Progenitor cell of endocrine pancreas (in vitro differentiated cells): ENCODE data around the gene WDR5B. TPM values are rescaled to one million over a fixed set of nuclear protein-coding genes. Genes with fewer than 3 reads are reported as not detected.

Experiments used
- DNase-seq: peaks from one replicate; pipeline ENCODE4 v3.0.0; 2021; ENCODE audit warnings: low spot score; ENCODE audit not compliant: unreplicated experiment
- H3K27ac Mint-ChIP-seq: 2 replicates; pipeline ENCODE4 v1.8.0; 2021; ENCODE audit warnings: mild to moderate bottlenecking, moderate library complexity, mixed read lengths
- H3K27me3 Mint-ChIP-seq: 2 replicates; pipeline ENCODE4 v1.8.0; 2021; ENCODE audit warnings: mixed read lengths
- H3K36me3 Mint-ChIP-seq: 2 replicates; pipeline ENCODE4 v1.8.0; 2022; ENCODE audit warnings: mixed read lengths; ENCODE audit not compliant: insufficient read depth
- H3K4me1 Mint-ChIP-seq: 2 replicates; pipeline ENCODE4 v1.8.0; 2021; ENCODE audit warnings: low read depth, mixed read lengths
- H3K4me3 Mint-ChIP-seq: 2 replicates; pipeline ENCODE4 v1.8.0; 2021; ENCODE audit warnings: low read depth, mild to moderate bottlenecking, moderate library complexity, mixed read lengths
- H3K9me3 Mint-ChIP-seq: 2 replicates; pipeline ENCODE4 v1.8.0; 2021; ENCODE audit warnings: low read depth, mixed read lengths
- CTCF ChIP-seq: fragments of 200-600 bp; sonication (generic); IDR thresholded peaks from one replicate; pipeline ENCODE4 v1.5.0; 2021; ENCODE audit warnings: antibody characterized with exemption, mild to moderate bottlenecking; ENCODE audit not compliant: unreplicated experiment
- total RNA-seq: library from RNA; stranded (reverse); gene quantifications from 2 replicates; pipeline ENCODE4 v1.2.1, GENCODE V29; 2021

WDR5B gene
- total RNA-seq, 1 donor from 2014 or later, result 6.6 TPM

GRCh38 chr3:122387709-122388108 lies 28.2 kb downstream of the WDR5B start:
- H3K4me3 Mint-ChIP-seq, result no peak overlapping the region
- no peaks in the 10 kb centered on the region for H3K9me3 Mint-ChIP-seq

GRCh38 chr3:122383771-122384697 lies 31.8 kb downstream of the WDR5B start, which contains the start of gene FAM162A:
TSS of gene FAM162A (plus strand) at chr3:122384182. CDS start at chr3:122384266, 84 bp downstream.
- TF ChIP-seq CTCF, result peak; percentile 77
- Mint-ChIP-seq H3K9me3 (no peaks in the 10 kb centered on the region), H3K4me3 (peak within 1 kb of the TSS; percentile 95), H3K4me1 (peaks cover 28% of the 10 kb centered on the region), H3K27ac (peak within 1 kb of the TSS; percentile 97), H3K27me3 (no peaks in the 10 kb centered on the region), H3K36me3 (peaks cover 10% of the 10 kb centered on the region)
- peak; percentile 95 for DNase-seq

More at GRCh38 chr3:122387709-122388108, 28.2 kb downstream of the WDR5B start:
- no peaks in the 10 kb centered on the region for H3K27me3 Mint-ChIP-seq
- no peak for DNase-seq
- no peak overlapping the region for H3K27ac Mint-ChIP-seq
- TF ChIP-seq CTCF, result no peak
- peaks cover 10% of the 10 kb centered on the region for H3K36me3 Mint-ChIP-seq
- H3K4me1 Mint-ChIP-seq, result peaks cover 35% of the 10 kb centered on the region

- peak within 1 kb of the TSS; percentile 97 for H3K27ac Mint-ChIP-seq
- no peak for TF ChIP-seq CTCF
Measured at GRCh38 chr3:122382888-122383666, 32.8 kb downstream of the WDR5B start, which contains the start of gene MIX23. TSS of gene MIX23 (minus strand) at chr3:122383231. CDS start at chr3:122383224, 7 bp downstream.

GRCh38 chr3:122377975-122378374 lies 37.9 kb downstream of the WDR5B start:
- Mint-ChIP-seq H3K27ac (peak overlapping the region; percentile 50), H3K4me3 (no peak overlapping the region), H3K36me3 (peaks cover 6% of the 10 kb centered on the region), H3K9me3 (no peaks in the 10 kb centered on the region), H3K4me1 (peaks cover 9% of the 10 kb centered on the region), H3K27me3 (no peaks in the 10 kb centered on the region)
- no peak for TF ChIP-seq CTCF
- DNase-seq, result no peak

More at GRCh38 chr3:122382888-122383666, 32.8 kb downstream of the WDR5B start, which contains the start of gene MIX23:
- Mint-ChIP-seq H3K9me3 (no peaks in the 10 kb centered on the region), H3K4me1 (peaks cover 28% of the 10 kb centered on the region), H3K27me3 (no peaks in the 10 kb centered on the region), H3K4me3 (peak within 1 kb of the TSS; percentile 95), H3K36me3 (peaks cover 6% of the 10 kb centered on the region)
- DNase-seq, result peak; percentile 75

- DNase-seq, result no peak
- Mint-ChIP-seq H3K27me3 (no peaks in the 10 kb centered on the region), H3K36me3 (peaks cover 11% of the 10 kb centered on the region), H3K27ac (no peak overlapping the region), H3K4me3 (no peak overlapping the region), H3K9me3 (no peaks in the 10 kb centered on the region), H3K4me1 (peaks cover 2% of the 10 kb centered on the region)
- TF ChIP-seq CTCF, result no peak
Measured at GRCh38 chr3:122374034-122374433, 41.8 kb downstream of the WDR5B start.
